ENCODE measurements around the gene NQO2.

- TF ChIP-seq CTCF (conservative IDR thresholded peaks at IDR 0.05 in 1 of 2, IDR thresholded peaks at IDR 0.05 in 1 of 2; ENCODE audit: low read depth in 1 of 2, low read length in 2 of 2), result peak; percentile 43 to 66
- TF ChIP-seq EZH2 (IDR thresholded peaks at IDR 0.05; ENCODE audit: low read length, missing control alignments), result no peak
These were observed 11.0 kb upstream of the NQO2 start for GRCh38 chr6:2988426-2989331.

Data from fibroblast of lung (primary cell).